Measurements from ENCODE around the gene EFHC1.

Gene EFHC1

GRCh38 chr6:52543729-52544601, 123.8 kb downstream of the EFHC1 start:
- no peak for DNase-seq

- DNase-seq, result no peak
Measured at GRCh38 chr6:52544602-52545405, 124.7 kb downstream of the EFHC1 start.

DNA sequence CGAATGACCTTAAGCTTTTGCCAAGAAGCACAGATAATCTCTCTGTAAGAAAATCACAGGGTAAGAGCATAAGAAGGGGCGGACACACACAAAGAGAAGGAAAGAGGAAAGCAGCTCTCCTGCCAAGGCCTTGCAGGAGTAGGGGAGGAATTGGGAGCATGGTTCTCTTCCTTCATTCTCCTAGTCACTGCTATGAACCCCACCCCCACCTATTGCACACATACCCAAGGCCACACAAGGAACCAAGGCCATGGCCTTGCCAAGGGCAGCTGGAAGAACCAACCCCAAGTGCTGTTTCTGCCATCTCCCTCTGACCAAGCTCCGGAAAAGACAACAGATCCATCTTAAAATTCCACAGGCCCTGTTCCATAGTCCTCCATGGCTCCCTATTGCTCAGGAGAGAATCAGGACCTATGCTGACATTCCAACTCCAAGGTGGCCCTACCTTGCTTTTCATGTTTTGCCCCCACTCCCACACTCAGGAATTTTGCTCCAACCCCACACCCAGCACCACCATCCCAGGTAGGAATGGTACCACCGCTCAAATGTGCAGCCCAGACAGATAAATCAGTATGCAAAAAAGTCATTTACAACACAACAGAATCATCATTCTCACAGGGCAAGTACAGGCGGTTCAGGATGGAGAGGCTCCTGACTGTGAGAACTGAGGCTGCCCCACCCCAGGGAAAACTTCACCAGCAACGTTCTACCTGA, 125.4 kb downstream of the EFHC1 start:
- no peak for DNase-seq

GRCh38 chr6:52546192-52546591, 126.0 kb downstream of the EFHC1 start:
- DNase-seq, result no peak

GRCh38 chr6:52546678-52547077, 126.5 kb downstream of the EFHC1 start:
- DNase-seq, result no peak

DNA sequence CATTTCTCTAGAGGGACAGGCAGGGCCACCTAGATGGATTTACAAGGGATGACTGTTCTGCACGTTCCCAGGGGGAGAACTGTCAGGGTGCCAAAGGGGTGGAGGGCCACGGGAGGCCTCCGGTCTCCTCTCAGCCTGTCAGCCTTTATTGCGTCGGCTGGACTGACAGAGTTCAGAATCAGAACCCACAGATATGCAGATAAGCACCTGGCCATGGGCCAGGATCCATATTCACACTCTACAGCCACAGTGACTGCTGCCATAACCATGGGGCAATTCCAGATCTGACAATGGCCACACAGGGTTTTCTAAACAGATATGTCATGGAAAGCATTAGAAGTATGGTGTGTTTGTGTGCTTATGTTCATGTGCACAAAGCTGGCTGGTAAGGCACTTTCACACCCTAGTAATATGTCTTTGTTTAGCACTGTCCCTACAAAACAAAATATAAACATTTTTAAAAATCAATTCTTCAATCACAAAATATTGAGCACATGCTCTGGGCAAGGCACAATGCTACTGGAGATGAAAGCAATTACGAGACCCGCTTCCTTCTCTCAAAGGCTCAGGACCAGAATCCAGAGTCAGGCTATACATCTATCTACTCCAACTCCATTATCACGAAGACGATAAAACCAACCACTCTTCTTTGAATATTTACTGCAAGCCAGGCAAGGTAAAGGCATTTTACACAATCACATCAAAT, 127.7 kb downstream of the EFHC1 start:
- no peak for DNase-seq

DNA sequence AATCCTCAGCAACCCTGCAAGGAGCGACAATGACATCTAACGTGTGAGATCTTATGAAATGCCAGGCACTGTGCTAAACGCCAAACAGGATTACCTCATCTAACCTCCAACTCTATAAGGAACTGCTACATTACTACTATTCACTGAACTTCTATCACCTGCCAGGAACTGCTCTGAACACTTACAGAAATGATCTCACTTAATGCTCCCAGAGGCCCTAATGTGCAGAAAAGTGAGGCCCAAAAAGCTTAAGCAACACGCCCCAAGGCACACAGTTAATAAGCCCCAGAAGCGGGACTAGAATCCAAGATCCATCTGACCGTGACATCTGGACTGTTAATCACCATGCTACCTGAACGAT, 128.2 kb downstream of the EFHC1 start:
- DNase-seq, result no peak

GRCh38 chr6:52548999-52549398, 128.9 kb downstream of the EFHC1 start:
- DNase-seq, result no peak

- DNase-seq, result no peak
Measured at GRCh38 chr6:52549428-52549827, 129.3 kb downstream of the EFHC1 start.

GRCh38 chr6:52550014-52550575, 130.0 kb downstream of the EFHC1 start:
- DNase-seq, result no peak

GRCh38 chr6:52550870-52551269, 130.7 kb downstream of the EFHC1 start:
- no peak for DNase-seq

DNA sequence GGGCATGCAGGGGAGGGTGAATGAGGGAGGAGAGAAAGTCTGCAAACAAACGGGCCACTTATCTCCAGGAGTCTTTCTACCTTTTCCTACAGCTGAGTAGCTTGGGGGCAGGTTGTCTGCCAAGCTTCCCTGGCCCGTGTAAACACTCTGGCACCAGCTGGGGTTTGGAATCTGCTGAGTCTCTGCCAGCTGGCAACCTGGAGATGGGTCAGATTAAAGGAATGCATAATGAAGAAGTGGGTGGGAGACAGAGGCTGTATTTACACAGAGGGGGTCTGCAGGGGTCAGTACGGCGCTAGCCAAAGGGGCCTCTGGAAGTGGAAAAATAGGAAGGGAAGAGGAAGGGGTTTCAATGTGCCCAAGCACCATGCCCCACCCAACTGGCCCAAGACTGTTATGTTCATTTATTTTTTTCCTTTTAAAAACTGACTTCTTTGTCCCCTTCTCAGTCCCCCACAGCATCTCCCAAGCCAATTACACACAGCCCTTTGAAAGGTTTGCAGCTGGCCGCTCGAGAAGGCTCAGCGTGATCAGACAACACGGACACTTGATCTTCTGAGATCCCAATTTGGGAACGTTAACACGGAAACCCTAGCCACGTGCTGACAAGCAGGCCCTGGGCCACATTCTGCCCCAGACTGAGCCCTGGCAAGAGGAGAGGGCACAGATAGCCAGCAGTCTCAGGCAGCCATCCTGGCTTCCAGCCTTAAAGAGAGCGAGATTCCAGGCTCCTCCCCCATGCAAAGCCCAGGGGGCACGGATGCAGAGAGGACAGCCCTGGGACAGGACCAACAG, 131.5 kb downstream of the EFHC1 start:
- peak in 1 of 2 experiments; percentile 13 for DNase-seq

DNA sequence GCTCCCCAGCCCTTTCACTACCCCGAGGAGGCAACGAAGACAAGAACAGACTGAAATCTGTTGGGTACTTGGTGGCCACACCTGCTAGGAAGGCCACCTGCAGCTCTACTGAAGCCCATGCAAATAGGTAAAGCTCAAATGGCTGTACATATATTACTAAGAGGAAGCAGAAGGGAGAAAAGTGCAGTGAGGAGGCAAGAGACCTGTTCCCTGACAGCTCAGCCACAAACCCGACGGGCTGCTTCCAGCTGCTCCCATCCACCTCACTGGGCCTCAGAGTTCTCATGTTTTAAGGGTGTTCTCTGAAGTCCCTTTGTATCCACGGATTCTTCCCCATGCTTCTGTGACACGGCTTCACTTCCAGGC, 132.1 kb downstream of the EFHC1 start:
- no peak for DNase-seq

GRCh38 chr6:52553158-52553557, 133.0 kb downstream of the EFHC1 start:
- no peak for DNase-seq

GRCh38 chr6:52553719-52554118, 133.6 kb downstream of the EFHC1 start:
- DNase-seq, result no peak

- DNase-seq, result no peak
Measured at GRCh38 chr6:52554684-52555280, 134.6 kb downstream of the EFHC1 start.

DNA sequence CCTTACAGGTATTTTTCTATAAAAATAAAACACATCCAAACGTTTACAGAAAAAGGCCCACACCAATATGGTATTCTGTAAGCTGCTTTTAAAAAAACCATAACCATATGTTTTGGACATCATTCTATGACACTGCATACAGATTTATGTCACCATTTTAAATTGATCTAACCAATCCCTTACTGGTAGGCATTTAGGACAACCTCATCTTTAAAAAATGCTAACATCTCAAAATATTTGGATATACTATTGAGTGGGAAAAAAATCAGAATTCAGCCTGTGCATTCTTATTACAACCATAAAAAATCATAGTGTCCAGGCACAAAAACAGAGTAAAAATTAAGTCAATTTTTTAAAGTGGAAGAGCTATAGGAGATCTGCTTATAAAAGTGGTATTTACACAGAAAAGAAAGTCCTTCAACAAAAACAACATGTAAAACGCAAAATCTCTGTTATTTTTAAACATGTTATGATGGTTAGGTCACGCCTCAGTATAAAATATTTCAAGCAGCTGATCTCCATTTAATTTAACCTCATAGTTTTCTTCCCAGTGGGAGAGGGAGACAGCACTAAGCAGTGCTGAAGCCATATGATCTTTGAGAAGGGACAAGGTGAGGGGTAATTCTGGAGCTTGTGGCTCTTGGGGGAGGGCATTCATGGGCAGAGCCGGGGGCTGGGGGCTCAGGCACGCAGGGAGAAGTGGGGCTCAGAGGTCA, 135.5 kb downstream of the EFHC1 start:
- DNase-seq, result no peak

GRCh38 chr6:52557389-52558265, 137.5 kb downstream of the EFHC1 start:
- DNase-seq, result no peak

DNA sequence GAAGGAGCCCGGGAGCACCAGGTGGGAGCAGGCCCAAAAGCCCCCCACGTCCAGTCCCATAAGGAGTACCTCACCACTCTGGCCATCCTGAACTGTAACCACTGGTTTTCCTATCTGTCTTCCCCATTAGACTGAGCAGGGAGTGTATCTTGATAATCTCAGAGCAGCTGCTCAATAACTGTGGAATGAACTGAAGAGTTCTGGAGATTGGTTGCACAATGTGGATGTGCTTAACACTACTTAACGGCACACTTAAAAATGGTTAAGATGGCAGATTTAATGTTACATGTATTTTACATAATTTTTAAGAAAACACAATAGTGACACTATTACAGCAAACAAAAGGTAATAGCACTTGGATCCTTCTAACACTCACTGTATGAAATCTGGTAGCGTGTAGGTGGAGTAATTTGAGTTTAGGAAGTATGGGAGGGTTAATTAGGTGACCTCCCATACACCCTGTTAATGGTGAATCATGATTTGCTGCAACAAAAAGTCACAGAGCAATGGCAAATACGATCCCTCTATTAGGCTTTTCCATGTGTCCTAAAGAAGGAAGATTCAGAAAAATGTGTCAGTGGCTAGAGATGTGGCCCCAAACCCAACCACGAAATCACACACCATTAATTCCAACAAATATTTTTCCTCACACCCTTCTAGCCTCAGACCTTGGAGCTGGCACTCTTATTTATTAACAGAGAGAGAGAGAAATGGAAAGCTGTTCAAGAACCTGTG, 138.3 kb downstream of the EFHC1 start:
- no peak for DNase-seq

All from cerebellar nuclear complex (tissue), 1 donor.